Adrenal gland (tissue), 5 donors: ENCODE data around the gene CNN3.

Source experiments
- POLR2A ChIP-seq, 2 donors: fragments of 450-650 bp; IDR thresholded peaks; one replicate each; pipeline ENCODE4 v1.6.1; 2017; ENCODE audit warnings: antibody characterized with exemption in 2 of 2, mild to moderate bottlenecking in 2 of 2, moderate library complexity in 1 of 2
- TF ChIP-seq, protein P1 (sequence below), 6 experiments: fragments of 450-650 bp in 4 of 6; fragments of 200-600 bp in 2 of 6; sonication (generic) in 1 of 6; IDR thresholded peaks; 1 replicate in 5 of 6; 2 replicates in 1 of 6; pipeline versions ENCODE4 v1.5.1 to v1.8.0; 2016 to 2021; ENCODE audit warnings: antibody characterized with exemption in 6 of 6, mild to moderate bottlenecking in 2 of 6, moderate library complexity in 1 of 6
- donor health status: DM: no; HTN: no; CAD: no.

DNA sequence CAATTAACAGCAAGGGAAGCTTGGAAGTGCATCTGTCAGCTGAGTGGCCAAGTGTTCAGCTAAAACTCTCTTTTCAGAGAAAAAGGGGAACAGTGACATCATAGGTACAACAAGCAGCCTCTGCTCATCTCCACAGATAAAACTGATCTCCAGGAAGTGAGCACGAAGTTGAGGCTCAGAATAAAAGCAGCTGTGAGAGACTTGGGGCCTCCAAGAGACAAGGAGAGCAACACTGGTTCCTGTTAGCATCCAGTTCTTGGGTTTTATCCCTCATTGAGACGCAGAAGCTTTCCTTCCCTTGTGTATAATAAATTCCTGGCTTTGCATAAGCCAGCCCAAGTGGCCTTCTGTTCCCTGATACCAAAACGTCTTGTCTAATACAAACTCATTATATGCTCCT is 20.0 kb upstream of the CNN3 start:
- TF ChIP-seq, protein P1, sequence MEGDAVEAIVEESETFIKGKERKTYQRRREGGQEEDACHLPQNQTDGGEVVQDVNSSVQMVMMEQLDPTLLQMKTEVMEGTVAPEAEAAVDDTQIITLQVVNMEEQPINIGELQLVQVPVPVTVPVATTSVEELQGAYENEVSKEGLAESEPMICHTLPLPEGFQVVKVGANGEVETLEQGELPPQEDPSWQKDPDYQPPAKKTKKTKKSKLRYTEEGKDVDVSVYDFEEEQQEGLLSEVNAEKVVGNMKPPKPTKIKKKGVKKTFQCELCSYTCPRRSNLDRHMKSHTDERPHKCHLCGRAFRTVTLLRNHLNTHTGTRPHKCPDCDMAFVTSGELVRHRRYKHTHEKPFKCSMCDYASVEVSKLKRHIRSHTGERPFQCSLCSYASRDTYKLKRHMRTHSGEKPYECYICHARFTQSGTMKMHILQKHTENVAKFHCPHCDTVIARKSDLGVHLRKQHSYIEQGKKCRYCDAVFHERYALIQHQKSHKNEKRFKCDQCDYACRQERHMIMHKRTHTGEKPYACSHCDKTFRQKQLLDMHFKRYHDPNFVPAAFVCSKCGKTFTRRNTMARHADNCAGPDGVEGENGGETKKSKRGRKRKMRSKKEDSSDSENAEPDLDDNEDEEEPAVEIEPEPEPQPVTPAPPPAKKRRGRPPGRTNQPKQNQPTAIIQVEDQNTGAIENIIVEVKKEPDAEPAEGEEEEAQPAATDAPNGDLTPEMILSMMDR (IDR thresholded peaks at IDR 0.05): no peak
- no peak for TF ChIP-seq POLR2A (IDR thresholded peaks at IDR 0.05)
